T-helper 9 cell (primary cell): ENCODE measurements around the gene ADAMTS15.

ENCODE experiments used
- DNase-seq: peaks from one replicate; pipeline ENCODE4 v3.0.0-alpha.2; 2020

The ADAMTS15 gene

DNA sequence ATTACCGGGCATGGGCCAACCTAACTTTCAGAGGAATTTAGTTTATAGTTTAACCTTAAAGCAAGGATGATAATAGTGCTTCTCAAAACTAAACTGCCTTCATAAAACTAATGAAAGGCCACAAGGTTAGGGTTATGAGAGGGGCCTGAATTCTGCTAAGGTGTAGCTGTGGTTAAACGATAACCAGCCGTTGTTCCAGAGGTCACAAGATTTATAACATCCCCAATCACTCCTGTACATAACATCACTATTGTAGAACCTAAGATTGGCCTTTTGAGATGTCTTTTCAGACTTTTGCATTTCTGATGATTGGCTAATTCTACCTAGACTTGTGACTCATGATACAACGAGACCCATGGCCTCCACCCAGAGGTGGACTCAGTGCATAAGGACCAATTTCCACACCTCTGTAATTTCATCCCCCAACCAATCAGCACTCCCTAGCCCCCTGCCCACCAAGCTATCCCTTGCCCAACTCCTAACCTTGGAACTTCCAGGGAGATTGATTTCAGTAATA lies 69.8 kb downstream of the ADAMTS15 start:
- DNase-seq: no peak

DNA sequence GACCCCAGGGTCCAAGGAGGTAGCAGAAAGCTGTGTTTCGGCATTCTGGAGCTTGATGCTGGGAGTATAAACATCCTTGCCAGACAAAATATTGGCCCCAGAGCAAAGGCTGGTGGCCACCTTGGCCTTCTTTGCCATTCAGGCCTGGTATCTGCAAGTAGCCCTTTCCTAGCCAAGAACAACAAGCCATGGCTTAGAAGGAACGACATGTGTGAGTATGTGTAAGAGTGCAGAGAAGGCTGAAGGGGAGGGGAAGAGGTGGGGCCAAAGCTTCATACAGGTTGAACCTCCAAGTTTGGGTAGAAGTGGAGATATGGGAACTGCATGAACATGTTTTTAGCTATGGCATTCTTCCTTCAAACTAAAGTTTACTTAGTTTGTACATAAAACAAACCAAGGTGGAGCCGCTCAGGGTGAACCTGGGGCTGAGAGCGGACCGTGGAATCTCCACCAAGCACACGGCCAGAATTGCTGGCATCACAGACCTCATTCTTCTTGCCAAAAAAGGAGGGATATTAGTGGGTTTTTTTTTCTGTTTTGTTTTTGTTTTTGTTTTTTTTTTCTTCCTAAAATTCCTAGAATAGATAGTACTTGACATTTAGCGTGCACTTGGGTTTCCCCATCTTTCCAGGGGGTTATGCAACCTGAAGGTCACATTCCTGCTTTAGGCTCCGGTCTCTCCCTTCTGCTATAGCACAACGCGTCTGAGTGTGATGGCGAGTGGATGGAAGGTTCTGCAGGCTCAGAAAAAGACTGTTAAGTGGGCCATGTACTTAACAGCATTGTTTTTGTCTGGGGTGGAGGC lies 70.9 kb downstream of the ADAMTS15 start:
- DNase-seq: no peak

DNA sequence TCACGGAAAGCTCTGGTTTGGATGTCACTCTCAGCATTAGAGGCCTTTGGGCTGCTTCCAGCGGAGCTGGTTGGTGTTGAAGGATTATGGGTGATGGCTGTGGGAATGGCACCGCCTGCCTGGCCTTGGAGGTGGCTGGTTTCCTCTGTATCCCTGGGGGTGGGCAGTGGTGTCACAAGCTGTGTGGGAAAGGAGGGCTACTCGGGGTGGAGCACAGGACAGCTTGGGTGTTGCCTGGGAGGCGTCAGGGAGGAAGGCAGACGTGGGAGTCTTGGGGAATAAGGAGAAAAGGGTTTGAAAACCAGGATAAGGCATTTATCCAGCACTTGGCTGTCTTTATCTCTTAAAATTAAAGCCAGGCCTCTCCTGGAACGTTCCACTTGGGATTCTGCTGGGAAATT lies 71.8 kb downstream of the ADAMTS15 start:
- no peak for DNase-seq

DNA sequence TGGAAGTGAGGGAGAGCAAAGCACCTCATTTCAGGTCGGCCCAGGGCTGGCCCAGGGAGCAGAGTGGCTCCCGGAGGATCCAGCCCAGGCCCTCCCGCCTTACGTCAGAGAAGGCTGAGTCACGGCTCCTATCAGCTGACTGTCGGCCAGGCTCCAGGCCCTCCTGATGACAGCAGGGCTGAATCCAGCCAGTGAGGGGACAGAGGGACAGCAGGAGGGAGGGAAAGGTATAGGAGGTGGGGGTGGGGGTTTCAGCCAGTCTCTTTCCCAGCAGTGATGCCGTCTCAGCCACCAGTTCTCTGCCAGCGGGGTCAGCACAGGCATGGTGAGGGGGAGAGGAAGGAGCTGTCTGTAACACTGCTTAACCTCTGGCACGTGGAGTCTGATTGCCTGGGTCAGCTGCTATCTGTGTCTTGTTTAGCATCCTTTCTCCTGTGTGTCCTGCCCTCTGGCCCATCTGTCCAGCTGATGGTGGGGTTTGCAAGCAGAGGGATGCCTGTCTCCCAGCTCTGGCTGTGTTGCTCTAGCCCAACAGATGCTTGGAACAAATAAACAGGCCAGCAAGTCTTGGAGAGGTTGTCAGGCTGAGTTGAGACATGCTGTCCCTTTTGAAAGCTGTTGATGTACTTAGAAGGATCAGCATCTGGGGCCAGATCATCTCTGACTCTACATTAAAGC lies 74.0 kb downstream of the ADAMTS15 start:
- no peak for DNase-seq

DNA sequence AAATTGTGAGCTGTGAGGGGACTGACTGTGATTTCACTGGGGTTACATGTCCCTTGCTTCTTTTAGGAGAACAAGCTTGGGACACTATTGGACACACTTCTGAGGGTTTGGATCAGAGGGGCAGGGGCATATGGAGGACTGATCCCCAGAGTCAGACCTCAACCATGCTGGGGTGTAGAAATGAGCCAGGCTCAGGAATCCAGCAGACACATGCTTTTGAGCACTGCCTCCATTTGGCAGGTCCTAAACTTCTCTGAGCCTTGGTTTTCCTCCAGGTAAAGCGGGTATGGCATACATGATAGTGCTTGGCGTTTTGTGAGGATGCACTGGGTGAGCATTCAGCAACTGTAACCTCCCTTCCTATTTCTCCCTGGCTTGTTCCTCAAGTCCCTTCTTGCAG lies 74.7 kb downstream of the ADAMTS15 start:
- DNase-seq: no peak

DNA sequence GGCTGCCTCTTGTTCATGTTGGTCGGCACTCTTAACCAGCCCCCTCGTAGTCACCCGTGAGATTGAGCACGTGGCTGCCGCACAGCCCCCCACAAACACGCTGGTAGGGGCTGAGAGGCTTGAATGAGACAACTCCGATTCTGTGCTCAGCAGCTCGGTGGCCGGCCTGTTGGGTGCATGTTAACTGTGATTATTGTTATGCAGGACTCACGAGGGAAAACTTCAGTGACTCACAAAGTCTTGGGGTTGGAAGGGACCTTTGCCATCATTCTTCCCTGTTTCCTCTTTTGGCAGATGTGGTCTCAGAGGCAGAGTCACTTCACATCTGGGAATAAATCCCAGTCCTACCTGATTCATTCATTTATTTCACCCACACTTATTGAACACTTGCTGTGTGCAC lies 75.2 kb downstream of the ADAMTS15 start:
- DNase-seq: no peak

DNA sequence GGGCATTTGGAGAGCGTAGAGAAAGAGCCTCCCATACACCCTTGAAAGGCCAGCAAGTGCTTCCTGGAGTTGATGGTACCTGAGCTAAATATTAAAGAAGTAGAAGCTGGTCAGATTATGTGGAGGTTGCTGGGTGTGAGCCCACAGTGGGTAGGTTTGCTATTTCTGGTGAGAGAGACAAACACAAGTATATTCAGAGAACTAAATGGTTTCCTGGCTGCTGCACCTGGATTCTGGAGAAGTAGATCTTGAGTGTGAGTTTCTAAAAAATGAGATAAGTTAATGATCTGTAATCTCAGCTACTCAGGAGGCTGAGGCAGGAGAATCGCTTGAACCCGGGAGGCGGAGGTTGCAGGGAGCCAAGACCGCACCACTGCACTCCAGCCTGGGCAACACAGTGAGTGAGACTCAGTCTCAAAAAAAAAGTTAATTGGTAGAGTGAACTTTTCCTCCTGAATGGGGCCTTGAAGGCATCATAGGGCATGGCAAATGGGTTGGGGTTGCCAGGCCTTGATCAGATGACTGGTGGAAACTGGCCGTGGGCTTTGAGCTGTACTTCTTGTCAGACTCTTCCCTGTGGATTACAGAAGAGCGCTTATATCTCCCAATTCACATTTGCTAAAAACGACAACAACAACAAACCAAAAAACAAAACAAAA lies 75.8 kb downstream of the ADAMTS15 start:
- no peak for DNase-seq

DNA sequence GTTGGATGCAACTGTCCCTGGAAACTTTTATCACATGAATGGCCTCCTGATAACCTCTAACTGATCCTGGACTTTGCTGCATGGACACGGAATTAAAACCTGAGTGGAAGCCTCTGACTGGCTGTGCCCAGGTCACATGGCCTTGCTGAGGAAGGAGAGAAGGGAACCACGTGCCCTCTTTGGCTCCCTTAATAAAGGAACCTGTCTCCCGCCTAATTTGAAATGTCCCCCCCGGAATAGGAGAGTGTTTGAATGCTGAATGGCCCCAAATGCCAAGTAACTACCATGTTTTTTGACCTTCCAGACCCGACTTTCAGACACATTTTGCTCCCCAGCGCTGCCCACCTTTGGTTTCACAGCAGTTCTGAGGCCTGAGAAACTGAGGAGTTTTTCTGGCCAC lies 76.9 kb downstream of the ADAMTS15 start:
- DNase-seq: no peak
